ENCODE data around the gene HAT1. TPM values are rescaled to one million over a fixed set of nuclear protein-coding genes. Genes with fewer than 3 reads are reported as not detected.
"Not testable (repeated sequence)": the region's sequence is repeated elsewhere in the genome, so short reads cannot be mapped to it uniquely, and the experiment has no call there.

HAT1 gene
- total RNA-seq, 2 donors from 2014 or later: 47.5 to 85.0 TPM

DNA sequence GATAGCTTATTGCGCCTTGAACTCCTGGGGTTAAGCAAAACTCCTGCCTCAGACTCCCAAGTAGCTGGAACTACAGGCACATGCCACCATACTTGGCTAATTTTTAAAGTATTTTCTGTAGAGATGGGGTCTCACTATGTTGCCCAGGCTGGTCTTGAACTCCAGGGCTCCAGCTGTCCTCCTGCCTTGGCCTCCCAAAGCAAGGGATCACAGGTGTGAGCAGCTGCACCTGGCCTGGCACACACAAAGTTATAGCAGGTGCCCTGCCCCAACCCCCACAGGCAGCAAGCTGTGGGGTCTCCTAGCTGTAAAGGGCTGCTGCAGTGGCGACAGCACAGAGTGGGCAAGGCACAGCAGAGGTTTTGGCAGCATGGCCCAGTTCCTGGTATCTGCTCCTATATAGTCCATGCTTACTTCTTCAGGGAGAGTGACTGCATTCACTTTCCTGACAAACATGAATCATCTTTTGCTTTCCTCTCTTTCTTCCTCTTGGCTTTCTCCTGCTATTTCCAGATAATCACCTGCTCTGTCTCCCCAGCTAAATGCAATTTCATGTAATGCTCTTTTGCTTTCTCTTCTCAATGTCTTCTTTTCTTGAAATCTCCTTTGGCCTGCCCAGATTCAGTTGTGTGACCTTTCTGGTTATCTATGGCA is 50.2 kb downstream of the HAT1 start:
- ATAC-seq (replicated peaks): no peak
- peaks cover 91% of the 10 kb centered on the region for H3K36me3 Mint-ChIP-seq (ENCODE audit: low read depth)
- H3K27ac Mint-ChIP-seq: no peak overlapping the region
- no peaks in the 10 kb centered on the region for H3K27me3 Mint-ChIP-seq
- H3K4me1 Mint-ChIP-seq: no peaks in the 10 kb centered on the region
- H3K4me3 Mint-ChIP-seq: no peak overlapping the region
- H3K9me3 Mint-ChIP-seq: no peaks in the 10 kb centered on the region

DNA sequence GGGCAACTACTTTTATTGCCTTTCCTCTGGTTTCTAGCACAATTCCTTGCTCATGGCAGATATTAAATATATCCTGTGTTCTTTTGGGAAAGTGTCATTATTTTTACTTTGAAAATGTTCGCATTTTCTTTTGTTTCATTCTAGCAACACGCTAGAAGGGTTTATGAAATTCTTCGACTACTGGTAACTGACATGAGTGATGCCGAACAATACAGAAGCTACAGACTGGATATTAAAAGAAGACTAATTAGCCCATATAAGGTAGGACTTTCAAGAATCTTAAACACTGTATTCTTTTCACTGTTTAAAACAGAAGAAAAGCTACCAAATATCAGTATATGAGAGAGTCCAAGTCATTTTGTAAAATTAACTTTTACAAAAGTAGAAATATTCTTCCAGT is 56.8 kb downstream of the HAT1 start:
- H3K27ac Mint-ChIP-seq: no peak overlapping the region
- H3K9me3 Mint-ChIP-seq: no peaks in the 10 kb centered on the region
- no peak for ATAC-seq (replicated peaks)
- H3K36me3 Mint-ChIP-seq (ENCODE audit: low read depth): peaks cover 90% of the 10 kb centered on the region
- H3K4me3 Mint-ChIP-seq: no peak overlapping the region
- H3K4me1 Mint-ChIP-seq: peaks cover 4% of the 10 kb centered on the region
- no peaks in the 10 kb centered on the region for H3K27me3 Mint-ChIP-seq

DNA sequence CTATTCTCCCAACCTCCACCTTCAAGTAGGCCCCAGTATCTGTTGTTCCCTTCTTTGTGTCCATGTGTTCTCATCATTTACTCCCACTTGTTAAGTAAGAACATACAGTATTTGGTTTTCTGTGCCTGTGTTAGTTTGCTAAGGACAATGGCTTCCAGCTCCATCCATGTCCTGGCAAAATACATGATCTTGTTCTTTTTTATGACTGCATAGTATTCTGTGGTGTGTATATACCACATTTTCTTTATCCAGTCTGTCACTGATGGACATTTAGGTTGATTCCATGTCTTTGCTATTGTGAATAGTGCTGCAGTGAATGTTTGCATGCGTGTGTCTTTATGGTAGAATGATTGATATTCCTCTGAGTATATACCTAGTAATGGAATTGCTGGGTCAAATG is 61.7 kb downstream of the HAT1 start:
- ATAC-seq (replicated peaks); H3K27ac Mint-ChIP-seq; H3K9me3 Mint-ChIP-seq; H3K4me3 Mint-ChIP-seq; H3K27me3 Mint-ChIP-seq; H3K4me1 Mint-ChIP-seq: not testable (repeated sequence)
- peaks cover 49% of the 10 kb centered on the region for H3K36me3 Mint-ChIP-seq (ENCODE audit: low read depth)

DNA sequence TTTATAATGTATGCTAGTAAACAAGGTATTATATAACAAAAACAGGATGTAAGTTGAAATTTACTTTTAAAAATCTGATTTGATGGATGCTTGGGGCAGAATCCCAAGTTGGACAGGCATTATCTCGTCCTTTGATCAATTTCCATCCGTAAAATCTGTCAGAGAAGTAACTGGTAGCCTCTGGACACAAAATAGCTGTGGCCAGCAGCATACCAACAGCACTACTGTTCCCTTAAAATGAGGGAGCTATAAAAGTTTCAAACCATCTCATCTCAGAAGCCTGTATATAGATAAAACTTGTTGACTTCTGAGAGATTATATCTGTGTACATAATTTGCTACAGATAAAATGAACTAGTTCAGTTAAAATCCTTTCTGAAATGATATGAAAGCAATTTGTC is 62.8 kb downstream of the HAT1 start:
- no peak for ATAC-seq (replicated peaks)
- Mint-ChIP-seq H3K27ac (no peak overlapping the region), H3K27me3 (no peaks in the 10 kb centered on the region), H3K9me3 (no peaks in the 10 kb centered on the region), H3K4me3 (no peak overlapping the region), H3K4me1 (no peaks in the 10 kb centered on the region), H3K36me3 (ENCODE audit: low read depth) (peaks cover 38% of the 10 kb centered on the region)

DNA sequence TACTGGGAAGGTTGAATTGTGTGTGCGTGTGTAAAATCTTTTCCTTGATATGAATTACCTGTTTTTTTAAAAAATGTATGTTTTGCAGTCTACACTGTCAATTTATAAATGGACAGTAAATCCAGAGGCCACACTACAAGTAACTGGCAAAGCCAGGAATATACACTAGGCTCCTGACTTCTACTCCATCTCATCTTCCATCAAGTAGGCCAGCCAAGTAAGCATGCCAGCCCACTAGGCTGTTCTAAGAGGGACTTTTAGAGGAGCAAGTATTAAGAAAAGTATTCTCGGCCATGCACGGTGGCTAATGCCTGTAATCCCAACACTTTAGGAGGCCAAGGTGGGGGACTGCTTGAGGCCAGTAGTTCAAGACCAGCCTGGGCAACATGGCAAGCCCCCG is 64.5 kb downstream of the HAT1 start:
- no peak overlapping the region for H3K27ac Mint-ChIP-seq
- peaks cover 8% of the 10 kb centered on the region for H3K4me1 Mint-ChIP-seq
- H3K4me3 Mint-ChIP-seq: no peak overlapping the region
- no peak for ATAC-seq (replicated peaks)
- peaks cover 27% of the 10 kb centered on the region for H3K36me3 Mint-ChIP-seq (ENCODE audit: low read depth)
- H3K9me3 Mint-ChIP-seq: no peaks in the 10 kb centered on the region
- no peaks in the 10 kb centered on the region for H3K27me3 Mint-ChIP-seq

- peak; percentile 73 for ATAC-seq (replicated peaks)
These were observed 68.8 kb downstream of the HAT1 start for GRCh38 chr2:171991027-171991426.

DNA sequence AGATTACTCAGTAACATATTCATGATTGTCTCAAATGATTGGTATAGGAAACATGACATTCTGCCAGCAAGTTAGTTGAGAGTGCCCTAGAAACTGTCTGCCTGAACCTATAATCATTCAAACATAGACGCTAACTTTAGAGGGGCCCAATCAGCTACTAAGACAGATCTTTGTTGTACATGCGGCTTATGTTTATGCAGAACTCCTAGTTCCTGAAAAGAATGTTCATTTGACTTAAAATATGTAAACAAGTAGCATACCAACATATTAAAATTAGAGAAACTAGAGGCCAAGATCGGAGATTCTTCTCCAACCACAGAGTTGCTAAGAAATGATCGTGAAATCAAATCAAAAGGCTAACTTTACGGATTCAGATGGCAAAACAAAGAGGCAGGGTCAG is 73.3 kb downstream of the HAT1 start:
- H3K27ac Mint-ChIP-seq: no peak overlapping the region

More at GRCh38 chr2:171991027-171991426, 68.8 kb downstream of the HAT1 start:
- Mint-ChIP-seq H3K9me3 (no peaks in the 10 kb centered on the region), H3K27me3 (peaks cover under 1% of the 10 kb centered on the region), H3K4me1 (peaks cover 8% of the 10 kb centered on the region), H3K4me3 (peak overlapping the region; percentile 4), H3K27ac (no peak overlapping the region), H3K36me3 (ENCODE audit: low read depth) (no peaks in the 10 kb centered on the region)

GRCh38 chr2:171996021-171996420 is 73.8 kb downstream of the HAT1 start:
- Mint-ChIP-seq H3K36me3 (ENCODE audit: low read depth) (no peaks in the 10 kb centered on the region), H3K4me3 (no peak overlapping the region), H3K4me1 (peaks cover 20% of the 10 kb centered on the region), H3K9me3 (no peaks in the 10 kb centered on the region), H3K27me3 (peaks cover 3% of the 10 kb centered on the region), H3K27ac (no peak overlapping the region)
- ATAC-seq (replicated peaks): no peak

More for the DNA sequence above, 73.3 kb downstream of the HAT1 start:
- H3K4me1 Mint-ChIP-seq: peaks cover 20% of the 10 kb centered on the region
- peaks cover 3% of the 10 kb centered on the region for H3K27me3 Mint-ChIP-seq
- no peaks in the 10 kb centered on the region for H3K9me3 Mint-ChIP-seq
- no peak for ATAC-seq (replicated peaks)
- H3K4me3 Mint-ChIP-seq: no peak overlapping the region
- no peaks in the 10 kb centered on the region for H3K36me3 Mint-ChIP-seq (ENCODE audit: low read depth)

- peaks cover 18% of the 10 kb centered on the region for H3K4me1 Mint-ChIP-seq
- H3K4me3 Mint-ChIP-seq; ATAC-seq (replicated peaks); H3K27ac Mint-ChIP-seq; H3K36me3 Mint-ChIP-seq (ENCODE audit: low read depth); H3K27me3 Mint-ChIP-seq; H3K9me3 Mint-ChIP-seq: not testable (repeated sequence)
These were observed 74.8 kb downstream of the HAT1 start for GRCh38 chr2:171997031-171997430.

DNA sequence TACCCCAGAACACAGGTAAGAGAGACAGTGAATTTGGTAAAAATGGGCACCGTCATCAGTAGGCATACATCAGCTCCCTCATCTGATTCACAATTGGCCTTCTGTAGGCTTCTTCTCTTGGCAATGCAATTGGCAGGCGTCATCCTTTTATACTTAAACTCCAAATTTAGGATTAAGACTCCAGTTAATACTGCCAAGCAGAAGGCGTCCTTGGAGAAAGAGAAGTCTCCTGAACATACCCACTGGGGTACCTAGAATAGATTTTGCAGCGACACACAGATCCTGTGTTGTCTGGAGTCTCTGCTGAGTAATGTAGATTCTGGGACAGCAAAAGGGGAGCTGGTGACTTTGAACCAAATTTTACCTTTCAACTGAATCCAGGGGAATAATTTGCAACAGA is 76.9 kb downstream of the HAT1 start:
- no peaks in the 10 kb centered on the region for H3K9me3 Mint-ChIP-seq
- peaks cover 3% of the 10 kb centered on the region for H3K27me3 Mint-ChIP-seq
- no peaks in the 10 kb centered on the region for H3K36me3 Mint-ChIP-seq (ENCODE audit: low read depth)
- H3K27ac Mint-ChIP-seq: peak overlapping the region; percentile 81
- H3K4me3 Mint-ChIP-seq: peak overlapping the region; percentile 86
- peaks cover 18% of the 10 kb centered on the region for H3K4me1 Mint-ChIP-seq
- no peak for ATAC-seq (replicated peaks)

DNA sequence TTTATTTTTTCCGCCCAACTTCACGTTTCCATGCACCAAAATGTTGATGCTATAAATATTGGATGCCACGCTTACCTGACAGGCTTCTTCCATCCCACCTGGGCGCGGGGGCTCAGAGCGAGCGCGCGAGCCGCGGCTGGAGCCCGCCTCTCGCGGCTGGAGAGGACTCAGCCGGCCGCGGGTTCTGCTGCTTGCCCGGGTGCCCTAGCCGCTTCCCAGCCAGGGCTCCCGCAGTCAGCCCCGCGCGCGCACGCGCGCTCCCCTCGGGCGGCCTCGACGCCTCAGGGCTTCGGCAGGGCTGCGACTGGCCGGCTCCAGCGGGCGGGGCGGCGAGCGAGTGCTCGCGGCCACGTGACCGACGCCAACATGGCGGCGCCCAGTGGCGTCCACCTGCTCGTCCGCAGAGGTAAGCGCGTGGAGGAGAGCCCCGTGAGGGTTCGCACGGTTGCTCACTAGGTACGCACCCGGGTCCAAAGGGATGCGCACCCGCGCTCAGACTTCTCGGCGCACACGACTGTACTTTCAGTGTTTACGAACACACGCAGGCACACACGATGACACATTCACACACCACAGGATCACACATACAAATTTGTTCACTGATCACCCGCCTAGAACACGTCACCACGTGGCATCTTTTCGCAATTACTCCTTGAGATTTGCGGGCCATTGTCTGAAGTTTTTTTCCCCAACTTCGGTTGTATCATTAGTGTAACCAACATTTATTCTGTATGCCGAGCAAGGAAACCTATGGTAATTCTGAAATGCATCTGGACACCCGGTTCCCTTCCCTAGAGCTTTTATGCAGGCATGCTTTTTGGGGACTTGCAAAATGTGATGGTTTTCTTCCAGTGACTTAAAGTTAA is 77.6 kb downstream of the HAT1 start, which contains the start of gene METAP1D:
METAP1D (plus strand) TSS at position 350 of the 866 bp plus-strand sequence; CDS start at position 367, 17 bp downstream.
- ATAC-seq (replicated peaks): peak; percentile 98
- H3K4me1 Mint-ChIP-seq: peaks cover 18% of the 10 kb centered on the region
- H3K9me3 Mint-ChIP-seq: no peaks in the 10 kb centered on the region
- H3K4me3 Mint-ChIP-seq: peak within 1 kb of the TSS; percentile 86
- peaks cover 3% of the 10 kb centered on the region for H3K27me3 Mint-ChIP-seq
- H3K27ac Mint-ChIP-seq: peak within 1 kb of the TSS; percentile 81
- H3K36me3 Mint-ChIP-seq (ENCODE audit: low read depth): no peaks in the 10 kb centered on the region

GRCh38 chr2:172000696-172001361 is 78.6 kb downstream of the HAT1 start:
- Mint-ChIP-seq H3K27ac (peak overlapping the region; percentile 81), H3K9me3 (no peaks in the 10 kb centered on the region), H3K4me3 (peak overlapping the region; percentile 86), H3K36me3 (ENCODE audit: low read depth) (no peaks in the 10 kb centered on the region), H3K27me3 (peaks cover 3% of the 10 kb centered on the region), H3K4me1 (peaks cover 18% of the 10 kb centered on the region)
- ATAC-seq (replicated peaks): no peak

DNA sequence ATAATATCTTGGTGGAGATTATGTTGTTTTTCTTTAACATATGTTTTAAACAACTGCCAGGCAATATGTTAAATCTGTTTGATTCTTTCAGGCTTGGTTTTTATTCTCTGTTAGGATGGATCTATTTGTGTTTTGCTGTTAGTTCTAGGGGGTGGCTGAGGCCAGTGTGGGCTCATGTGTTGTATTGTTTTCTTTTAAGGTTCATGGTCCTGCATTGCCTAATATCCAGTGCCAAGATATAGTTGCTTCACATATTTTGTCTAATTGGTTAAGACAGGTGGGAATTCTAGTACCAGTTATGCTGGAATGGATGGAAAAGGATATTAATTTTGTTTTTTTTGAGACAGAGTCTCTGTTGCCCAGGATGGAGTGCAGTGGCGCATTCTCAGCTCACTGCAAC is 85.1 kb downstream of the HAT1 start:
- Mint-ChIP-seq H3K27me3 (no peaks in the 10 kb centered on the region), H3K27ac (no peak overlapping the region), H3K36me3 (ENCODE audit: low read depth) (no peaks in the 10 kb centered on the region)

DNA sequence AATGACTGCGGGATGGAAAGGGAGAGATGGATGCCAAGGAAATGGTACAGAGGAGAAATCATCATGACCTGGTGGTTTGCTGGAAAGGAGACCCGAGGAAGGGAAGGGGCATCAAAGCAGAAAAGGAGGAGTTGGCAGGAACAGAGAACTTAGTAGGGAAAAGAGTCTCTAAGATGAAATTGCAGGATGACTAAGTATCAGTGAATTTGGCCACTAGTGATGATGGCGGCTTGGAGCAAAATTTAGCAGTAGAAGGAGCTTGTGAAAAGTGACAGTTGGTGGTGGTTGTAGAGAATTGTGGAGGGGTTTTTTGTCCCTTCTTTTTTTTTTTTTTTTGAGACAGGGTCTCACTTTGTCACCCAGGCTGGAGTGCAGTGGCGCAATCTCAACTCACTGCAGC is 87.6 kb downstream of the HAT1 start:
- H3K27ac Mint-ChIP-seq: no peak overlapping the region
- H3K9me3 Mint-ChIP-seq: no peaks in the 10 kb centered on the region
- ATAC-seq (replicated peaks): no peak
- H3K4me3 Mint-ChIP-seq: no peak overlapping the region
- H3K4me1 Mint-ChIP-seq: peaks cover 13% of the 10 kb centered on the region
- H3K27me3 Mint-ChIP-seq: no peaks in the 10 kb centered on the region
- no peaks in the 10 kb centered on the region for H3K36me3 Mint-ChIP-seq (ENCODE audit: low read depth)

More for the DNA sequence above, 85.1 kb downstream of the HAT1 start:
- Mint-ChIP-seq H3K9me3 (no peaks in the 10 kb centered on the region), H3K4me1 (peaks cover 10% of the 10 kb centered on the region), H3K4me3 (no peak overlapping the region)
- ATAC-seq (replicated peaks): no peak

Data from activated T-helper 17 cell treated with anti-CD3 and anti-CD28 coated beads, Interleukin-2, amount 50 U/mL, for 72 hours (primary cell).